ENCODE results near the gene ABCG8.

Gene ABCG8

GRCh38 chr2:43824951-43825493, 13.7 kb upstream of the ABCG8 start:
- no peak overlapping the region for H3K4me3 ChIP-seq (ENCODE audit: low read depth, low read length)
- no peak for DNase-seq (ENCODE audit: low read depth)

DNA sequence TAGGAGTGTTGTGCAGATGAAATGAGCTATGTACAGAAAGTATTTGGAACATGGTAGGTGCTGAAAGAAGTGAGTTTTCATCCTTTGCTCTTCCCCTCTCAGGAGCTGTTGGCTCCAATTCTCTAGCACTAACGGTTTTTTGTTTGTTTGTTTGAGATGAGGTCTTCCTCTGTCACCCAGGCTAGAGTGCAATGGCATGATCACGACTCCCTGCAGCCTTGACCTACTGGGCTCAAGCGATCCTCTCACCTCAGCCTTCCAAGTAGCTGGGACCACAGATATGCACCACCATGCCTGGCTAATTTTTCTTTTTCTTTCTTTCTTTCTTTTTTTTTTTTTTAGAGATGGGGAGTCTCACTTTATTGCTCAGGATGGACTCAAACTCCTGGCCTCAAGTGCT, 12.9 kb upstream of the ABCG8 start:
- no peak for DNase-seq (ENCODE audit: low read depth)
- H3K4me3 ChIP-seq (ENCODE audit: low read depth, low read length): no peak overlapping the region

GRCh38 chr2:43826305-43827250, 12.2 kb upstream of the ABCG8 start:
- DNase-seq (ENCODE audit: low read depth): no peak
- H3K4me3 ChIP-seq (ENCODE audit: low read depth, low read length): no peak overlapping the region

DNA sequence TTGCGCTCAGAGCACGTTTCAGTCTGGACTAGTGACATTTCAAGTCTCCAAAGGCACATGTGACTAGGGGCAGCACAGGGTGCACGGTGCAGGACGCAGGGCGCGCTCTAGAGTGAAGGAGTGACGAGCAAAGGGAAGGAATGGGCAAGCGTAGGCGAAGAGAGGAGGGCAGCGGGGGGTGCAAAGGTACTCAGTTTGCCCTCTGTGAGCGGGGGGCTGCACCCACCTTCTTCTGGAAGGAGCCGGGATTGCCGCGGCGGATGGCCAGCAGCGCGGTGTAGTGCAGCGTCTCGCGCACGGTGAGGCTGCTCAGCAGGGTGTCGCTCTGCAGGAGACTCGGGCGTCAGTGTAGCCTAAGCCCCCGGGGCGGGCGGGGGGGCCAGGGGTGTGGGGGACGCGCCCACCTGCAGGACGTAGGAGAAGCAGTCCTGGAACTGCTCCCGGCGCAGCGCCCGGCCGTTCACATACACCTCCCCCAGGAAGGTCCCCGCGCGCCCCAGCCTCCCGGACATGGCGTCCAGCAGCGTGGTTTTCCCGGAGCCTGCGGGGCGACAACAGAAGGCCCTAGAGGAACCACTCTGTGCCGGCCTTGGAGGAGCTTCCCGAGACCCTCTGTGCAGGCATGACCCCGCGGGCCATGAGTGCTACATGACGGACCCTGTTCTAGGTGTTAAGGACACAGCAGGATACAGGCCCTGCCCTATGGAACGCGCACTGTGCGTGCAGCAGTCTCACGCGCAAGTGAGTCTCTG, 7.1 kb upstream of the ABCG8 start:
- no peak for DNase-seq (ENCODE audit: low read depth)
- peak overlapping the region; percentile 18 for H3K4me3 ChIP-seq (ENCODE audit: low read depth, low read length)

DNA sequence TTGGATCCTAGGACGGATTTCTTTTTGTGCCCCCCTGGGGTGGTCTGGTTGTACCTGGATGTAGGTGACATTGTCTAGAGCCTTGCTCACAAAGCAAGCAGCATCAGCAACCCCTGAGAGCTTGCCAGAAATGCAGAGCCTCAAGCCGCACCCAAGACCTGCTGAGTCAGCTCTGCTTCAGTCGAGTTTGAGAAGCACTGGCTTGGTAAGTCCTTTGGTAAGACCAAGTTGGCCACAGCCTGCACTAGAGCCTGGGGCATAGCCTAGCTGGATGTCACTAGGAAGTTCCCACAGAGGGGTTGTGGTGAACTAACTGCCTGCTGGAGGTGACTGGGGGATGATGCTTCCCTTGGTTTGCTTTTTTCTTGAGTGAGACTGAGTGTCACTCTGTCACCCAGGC, 6.3 kb upstream of the ABCG8 start:
- no peak overlapping the region for H3K4me3 ChIP-seq (ENCODE audit: low read depth, low read length)
- DNase-seq (ENCODE audit: low read depth): no peak

- H3K4me3 ChIP-seq (ENCODE audit: low read depth, low read length): no peak overlapping the region
- DNase-seq (ENCODE audit: low read depth): no peak
Measured at GRCh38 chr2:43837033-43837432, 1.7 kb upstream of the ABCG8 start.

DNA sequence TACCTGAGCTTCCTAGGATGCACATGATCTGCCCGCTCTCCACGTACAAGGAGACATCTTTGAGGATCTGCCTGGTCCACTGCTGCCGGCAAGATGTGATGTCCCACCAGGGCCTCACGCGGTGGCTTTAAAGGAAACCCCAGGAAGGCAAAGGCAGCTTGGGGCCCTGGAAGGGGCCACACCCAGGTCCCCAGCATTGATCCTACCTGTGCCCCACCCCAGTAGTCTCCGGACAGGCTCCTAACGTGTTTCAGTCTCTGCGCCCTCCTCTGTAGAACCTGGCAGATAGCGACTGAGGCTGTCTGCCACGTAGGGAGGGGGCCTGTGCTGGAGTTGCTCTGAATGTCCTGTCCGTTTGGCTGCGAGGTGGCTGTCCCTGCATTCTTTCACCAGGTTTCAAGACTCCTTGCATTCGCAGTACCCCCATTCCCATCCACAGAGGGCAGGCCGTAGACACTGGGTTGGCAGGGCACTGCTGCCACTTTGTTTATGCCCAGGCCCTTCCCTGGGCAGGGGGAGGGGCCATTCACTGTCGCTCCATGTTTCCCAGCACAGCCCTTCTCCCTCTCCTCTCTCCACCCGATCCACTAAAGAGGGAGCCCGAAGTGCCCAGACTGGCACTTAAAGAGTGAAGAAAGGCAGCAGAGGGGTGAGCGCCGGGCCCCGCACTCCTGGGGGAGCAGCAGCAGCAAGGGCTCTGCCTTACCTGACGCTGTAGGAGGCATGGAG, 776 bp upstream of the ABCG8 start:
- no peak overlapping the region for H3K4me3 ChIP-seq (ENCODE audit: low read depth, low read length)
- no peak for DNase-seq (ENCODE audit: low read depth)

DNA sequence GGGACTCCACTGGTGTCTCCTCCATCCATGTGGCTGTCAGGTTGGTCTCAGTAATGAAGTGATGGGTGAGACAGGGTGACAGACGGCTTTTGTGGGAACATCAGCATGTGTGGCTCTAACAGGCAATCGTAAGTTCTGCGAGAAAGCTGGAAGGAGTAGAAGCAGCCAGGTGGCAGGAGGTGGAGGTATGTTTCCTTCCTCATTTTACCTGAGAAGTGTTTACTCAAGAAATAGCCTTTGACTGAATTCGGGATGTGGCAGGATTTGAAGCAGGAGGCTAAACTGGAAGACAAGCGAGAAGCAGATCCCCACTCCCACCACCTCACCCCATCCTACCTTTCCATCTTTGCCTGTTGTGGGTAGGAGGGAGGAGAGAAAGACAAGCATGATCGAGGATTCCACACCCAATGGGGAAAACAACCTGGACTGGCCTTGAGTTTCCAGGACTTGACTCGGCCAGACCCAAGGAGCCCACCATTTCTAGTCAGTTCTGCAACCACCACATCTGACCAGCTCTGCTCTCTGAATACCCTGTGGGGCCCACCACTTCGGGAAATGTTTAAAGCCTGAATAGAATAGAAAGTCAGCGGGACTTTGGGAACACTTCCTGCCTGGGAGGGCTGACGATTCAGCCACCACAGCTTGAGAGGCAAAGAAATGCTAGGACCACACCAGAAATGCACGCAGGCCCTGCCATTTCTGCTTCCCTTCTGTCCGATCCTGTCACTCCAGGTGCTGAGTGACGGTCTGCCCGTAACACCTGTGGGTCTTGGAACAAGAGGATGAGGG, 1.2 kb downstream of the ABCG8 start:
- DNase-seq (ENCODE audit: low read depth): no peak
- H3K4me3 ChIP-seq (ENCODE audit: low read depth, low read length): no peak overlapping the region

DNA sequence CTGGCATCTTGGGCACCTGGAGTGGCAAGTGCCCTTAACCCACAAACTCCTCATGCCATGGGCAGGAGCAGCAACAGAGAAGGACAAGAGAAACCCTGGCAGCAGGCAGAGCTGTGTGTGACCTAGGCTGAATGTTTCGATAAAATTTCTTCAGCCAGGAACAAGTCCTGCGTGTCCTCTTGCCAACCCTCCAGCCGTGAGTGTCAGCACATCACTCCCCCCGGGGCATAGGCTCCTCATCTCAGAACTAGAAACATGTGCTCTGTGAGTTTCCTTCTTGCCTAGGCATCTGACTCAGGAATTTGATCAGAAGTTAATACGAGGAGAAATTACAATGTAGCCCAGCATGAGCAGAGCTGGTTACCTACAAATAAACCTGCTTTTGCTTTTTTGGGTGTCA, 2.2 kb downstream of the ABCG8 start:
- DNase-seq (ENCODE audit: low read depth): no peak
- no peak overlapping the region for H3K4me3 ChIP-seq (ENCODE audit: low read depth, low read length)

GRCh38 chr2:43841949-43842865, 3.4 kb downstream of the ABCG8 start:
- no peak for DNase-seq (ENCODE audit: low read depth)
- H3K4me3 ChIP-seq (ENCODE audit: low read depth, low read length): no peak overlapping the region

GRCh38 chr2:43842866-43843226, 4.1 kb downstream of the ABCG8 start:
- H3K4me3 ChIP-seq (ENCODE audit: low read depth, low read length): no peak overlapping the region
- DNase-seq (ENCODE audit: low read depth): no peak

GRCh38 chr2:43845181-43845580, 6.4 kb downstream of the ABCG8 start:
- no peak for DNase-seq (ENCODE audit: low read depth)
- no peak overlapping the region for H3K4me3 ChIP-seq (ENCODE audit: low read depth, low read length)

GRCh38 chr2:43846140-43846793, 7.5 kb downstream of the ABCG8 start:
- no peak overlapping the region for H3K4me3 ChIP-seq (ENCODE audit: low read depth, low read length)
- DNase-seq (ENCODE audit: low read depth): no peak

GRCh38 chr2:43848214-43848613, 9.4 kb downstream of the ABCG8 start:
- no peak for DNase-seq (ENCODE audit: low read depth)
- H3K4me3 ChIP-seq (ENCODE audit: low read depth, low read length): no peak overlapping the region

DNA sequence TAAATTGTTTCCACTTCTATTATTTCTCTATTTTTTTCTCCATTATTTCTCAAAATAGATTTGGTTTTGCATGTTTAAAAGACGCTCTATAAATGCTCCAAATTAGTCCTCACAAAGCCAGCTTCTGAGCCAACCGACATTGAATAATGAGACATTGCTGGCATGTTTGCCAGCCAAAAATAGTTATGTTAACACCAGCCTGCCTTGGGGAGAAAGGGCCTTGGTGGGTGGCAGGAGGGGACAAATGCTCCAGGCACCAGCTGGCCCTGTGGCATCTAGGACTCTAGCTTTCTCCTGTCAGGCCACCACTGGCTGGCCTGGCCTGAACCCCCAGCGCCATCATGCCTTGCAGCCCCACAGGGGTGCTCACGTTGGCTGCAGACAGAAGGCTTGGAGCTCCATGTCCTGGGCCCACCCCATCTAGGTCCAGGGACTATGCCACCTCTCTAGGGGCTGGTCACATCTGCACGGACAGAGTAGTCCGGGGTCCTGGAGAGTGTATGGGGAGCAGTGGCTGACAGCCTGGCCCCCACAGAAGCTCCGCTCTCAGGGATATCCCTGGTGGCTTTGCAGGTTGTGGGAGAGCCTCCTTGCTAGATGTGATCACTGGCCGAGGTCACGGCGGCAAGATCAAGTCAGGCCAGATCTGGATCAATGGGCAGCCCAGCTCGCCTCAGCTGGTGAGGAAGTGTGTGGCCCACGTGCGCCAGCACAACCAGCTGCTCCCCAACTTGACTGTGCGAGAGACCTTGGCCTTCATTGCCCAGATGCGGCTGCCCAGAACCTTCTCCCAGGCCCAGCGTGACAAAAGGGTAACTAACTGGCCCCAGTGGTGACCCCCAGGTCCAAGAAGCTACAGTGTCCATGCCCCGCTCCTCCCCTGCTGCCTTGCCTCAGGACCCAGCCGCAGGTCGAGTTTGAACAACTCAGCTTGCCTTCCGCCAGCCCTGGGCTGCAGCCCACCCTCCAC, 12.5 kb downstream of the ABCG8 start:
- H3K4me3 ChIP-seq (ENCODE audit: low read depth, low read length): no peak overlapping the region
- no peak for DNase-seq (ENCODE audit: low read depth)

DNA sequence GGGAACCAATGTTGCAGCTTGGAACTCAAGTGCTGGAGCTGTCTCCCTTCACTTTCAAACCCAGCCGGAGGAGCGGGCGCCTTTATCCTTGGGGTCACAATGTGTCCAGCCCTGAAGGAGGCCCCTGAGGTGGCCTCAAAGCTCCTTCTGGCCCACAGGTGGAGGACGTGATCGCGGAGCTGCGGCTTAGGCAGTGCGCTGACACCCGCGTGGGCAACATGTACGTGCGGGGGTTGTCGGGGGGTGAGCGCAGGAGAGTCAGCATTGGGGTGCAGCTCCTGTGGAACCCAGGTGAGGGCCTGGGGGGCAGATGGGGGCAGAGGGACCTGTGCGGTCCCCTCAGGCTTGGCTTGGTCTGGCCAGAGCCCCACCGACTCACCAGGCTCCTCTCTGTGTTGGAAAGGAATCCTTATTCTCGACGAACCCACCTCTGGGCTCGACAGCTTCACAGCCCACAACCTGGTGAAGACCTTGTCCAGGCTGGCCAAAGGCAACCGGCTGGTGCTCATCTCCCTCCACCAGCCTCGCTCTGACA, 13.5 kb downstream of the ABCG8 start:
- no peak overlapping the region for H3K4me3 ChIP-seq (ENCODE audit: low read depth, low read length)
- no peak for DNase-seq (ENCODE audit: low read depth)

All from skeletal muscle cell (primary cell).